Neural crest cell (in vitro differentiated cells): ENCODE results near the gene CELF4. TPM values are rescaled to one million over a fixed set of nuclear protein-coding genes. Genes with fewer than 3 reads are reported as not detected.

ENCODE experiments used
- DNase-seq: peaks from one replicate; pipeline ENCODE4 v3.0.0; 2021; ENCODE audit warnings: low read depth, mixed read lengths, low spot score
- H3K27ac Mint-ChIP-seq: one replicate; pipeline ENCODE4 v1.8.0; 2021; ENCODE audit warnings: mild to moderate bottlenecking, mixed read lengths; ENCODE audit not compliant: unreplicated experiment
- H3K27me3 Mint-ChIP-seq: 2 replicates; pipeline ENCODE4 v1.8.0; 2021; ENCODE audit warnings: low read depth, mild to moderate bottlenecking, mixed read lengths
- H3K36me3 Mint-ChIP-seq: 2 replicates; pipeline ENCODE4 v1.8.0; 2021; ENCODE audit warnings: low read depth, mild to moderate bottlenecking, mixed read lengths
- H3K4me1 Mint-ChIP-seq: 2 replicates; pipeline ENCODE4 v1.8.0; 2021; ENCODE audit warnings: mixed read lengths
- H3K4me3 Mint-ChIP-seq: one replicate; pipeline ENCODE4 v1.8.0; 2021; ENCODE audit warnings: mild to moderate bottlenecking, mixed read lengths
- H3K9me3 Mint-ChIP-seq: 2 replicates; pipeline ENCODE4 v1.8.0; 2021; ENCODE audit warnings: mixed read lengths
- total RNA-seq: library from RNA; stranded (reverse); gene quantifications from 2 replicates; pipeline ENCODE4 v1.2.1, GENCODE V29; 2021
- TF ChIP-seq, protein P1 (sequence below): fragments of 200-600 bp; sonication (generic); conservative IDR thresholded peaks from 2 replicates; pipeline ENCODE4 v1.5.0; 2021; ENCODE audit warnings: antibody characterized with exemption, mild to moderate bottlenecking

CELF4 gene
- total RNA-seq, 1 donor from 2014 or later, result 1.9 TPM

DNA sequence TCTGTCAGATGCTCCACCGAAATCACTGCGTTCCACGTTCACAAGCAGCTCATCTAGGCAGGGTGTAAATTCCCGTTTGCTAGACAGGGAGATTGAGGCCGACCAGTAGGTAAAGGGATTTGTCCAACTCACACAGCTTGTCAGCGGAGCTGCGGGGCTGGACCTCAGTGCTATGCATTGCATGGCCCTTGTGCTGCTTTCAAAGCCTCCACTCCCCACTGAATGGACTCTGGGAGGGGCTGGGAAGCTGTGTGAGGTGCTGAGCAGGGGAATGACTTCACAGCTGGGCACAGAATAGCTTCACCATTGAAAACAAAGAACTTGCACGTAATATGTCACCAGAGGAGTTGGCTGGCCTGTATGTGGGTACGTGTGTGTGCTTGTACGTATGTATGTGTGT is 21.4 kb downstream of the CELF4 start:
- no peak overlapping the region for H3K27ac Mint-ChIP-seq
- peaks cover 10% of the 10 kb centered on the region for H3K4me1 Mint-ChIP-seq
- H3K9me3 Mint-ChIP-seq, result no peaks in the 10 kb centered on the region
- H3K36me3 Mint-ChIP-seq, result no peaks in the 10 kb centered on the region
- peaks cover 40% of the 10 kb centered on the region for H3K27me3 Mint-ChIP-seq
- no peak overlapping the region for H3K4me3 Mint-ChIP-seq
- TF ChIP-seq, protein P1, sequence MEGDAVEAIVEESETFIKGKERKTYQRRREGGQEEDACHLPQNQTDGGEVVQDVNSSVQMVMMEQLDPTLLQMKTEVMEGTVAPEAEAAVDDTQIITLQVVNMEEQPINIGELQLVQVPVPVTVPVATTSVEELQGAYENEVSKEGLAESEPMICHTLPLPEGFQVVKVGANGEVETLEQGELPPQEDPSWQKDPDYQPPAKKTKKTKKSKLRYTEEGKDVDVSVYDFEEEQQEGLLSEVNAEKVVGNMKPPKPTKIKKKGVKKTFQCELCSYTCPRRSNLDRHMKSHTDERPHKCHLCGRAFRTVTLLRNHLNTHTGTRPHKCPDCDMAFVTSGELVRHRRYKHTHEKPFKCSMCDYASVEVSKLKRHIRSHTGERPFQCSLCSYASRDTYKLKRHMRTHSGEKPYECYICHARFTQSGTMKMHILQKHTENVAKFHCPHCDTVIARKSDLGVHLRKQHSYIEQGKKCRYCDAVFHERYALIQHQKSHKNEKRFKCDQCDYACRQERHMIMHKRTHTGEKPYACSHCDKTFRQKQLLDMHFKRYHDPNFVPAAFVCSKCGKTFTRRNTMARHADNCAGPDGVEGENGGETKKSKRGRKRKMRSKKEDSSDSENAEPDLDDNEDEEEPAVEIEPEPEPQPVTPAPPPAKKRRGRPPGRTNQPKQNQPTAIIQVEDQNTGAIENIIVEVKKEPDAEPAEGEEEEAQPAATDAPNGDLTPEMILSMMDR, result no peak
- DNase-seq, result no peak

DNA sequence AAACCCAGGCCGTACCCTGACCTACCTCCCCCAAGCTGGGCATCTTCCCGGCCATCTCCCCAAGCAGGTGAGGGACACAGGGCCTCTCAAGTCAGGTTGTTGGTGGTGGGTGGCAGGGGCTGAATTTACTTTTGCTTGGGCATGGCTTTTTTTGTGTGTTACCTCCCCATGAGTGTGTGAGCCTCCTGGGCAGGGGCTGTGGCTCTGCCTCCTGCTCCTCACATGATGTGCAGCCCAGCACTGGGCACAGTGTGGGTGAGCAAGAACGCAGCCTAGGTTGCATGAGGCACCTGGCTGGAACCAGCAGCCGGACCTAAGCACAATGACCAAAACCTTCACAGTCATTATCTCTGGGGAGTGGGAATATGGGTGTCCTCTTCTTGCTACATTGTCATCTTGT is 22.3 kb downstream of the CELF4 start:
- DNase-seq, result no peak
- Mint-ChIP-seq H3K27me3 (peaks cover 49% of the 10 kb centered on the region), H3K4me3 (no peak overlapping the region), H3K4me1 (peaks cover 10% of the 10 kb centered on the region), H3K9me3 (no peaks in the 10 kb centered on the region), H3K27ac (no peak overlapping the region), H3K36me3 (no peaks in the 10 kb centered on the region)
- TF ChIP-seq, protein P1, result no peak

DNA sequence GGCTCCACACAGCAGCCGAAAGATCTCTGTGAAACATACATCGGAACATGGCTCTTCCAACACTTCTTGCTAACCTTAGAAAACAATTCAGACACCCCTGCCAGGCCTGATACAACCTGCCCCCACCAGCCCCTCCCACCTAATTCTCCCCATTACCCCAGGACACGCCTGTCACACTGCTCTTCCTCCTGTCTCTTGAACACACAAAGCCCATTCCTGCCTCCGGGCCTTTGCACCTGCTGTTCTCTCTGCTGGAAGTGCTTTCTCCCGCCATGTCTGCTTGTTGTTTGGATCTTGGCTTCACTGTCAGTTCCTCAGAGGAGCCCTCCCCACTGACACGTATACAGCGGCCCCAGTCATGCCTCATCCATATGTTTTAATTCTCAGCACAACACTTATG is 24.1 kb downstream of the CELF4 start:
- Mint-ChIP-seq H3K4me1 (peaks cover 10% of the 10 kb centered on the region), H3K27me3 (peaks cover 61% of the 10 kb centered on the region), H3K9me3 (no peaks in the 10 kb centered on the region), H3K27ac (no peak overlapping the region), H3K36me3 (no peaks in the 10 kb centered on the region), H3K4me3 (no peak overlapping the region)
- no peak for DNase-seq
- TF ChIP-seq, protein P1, result no peak

DNA sequence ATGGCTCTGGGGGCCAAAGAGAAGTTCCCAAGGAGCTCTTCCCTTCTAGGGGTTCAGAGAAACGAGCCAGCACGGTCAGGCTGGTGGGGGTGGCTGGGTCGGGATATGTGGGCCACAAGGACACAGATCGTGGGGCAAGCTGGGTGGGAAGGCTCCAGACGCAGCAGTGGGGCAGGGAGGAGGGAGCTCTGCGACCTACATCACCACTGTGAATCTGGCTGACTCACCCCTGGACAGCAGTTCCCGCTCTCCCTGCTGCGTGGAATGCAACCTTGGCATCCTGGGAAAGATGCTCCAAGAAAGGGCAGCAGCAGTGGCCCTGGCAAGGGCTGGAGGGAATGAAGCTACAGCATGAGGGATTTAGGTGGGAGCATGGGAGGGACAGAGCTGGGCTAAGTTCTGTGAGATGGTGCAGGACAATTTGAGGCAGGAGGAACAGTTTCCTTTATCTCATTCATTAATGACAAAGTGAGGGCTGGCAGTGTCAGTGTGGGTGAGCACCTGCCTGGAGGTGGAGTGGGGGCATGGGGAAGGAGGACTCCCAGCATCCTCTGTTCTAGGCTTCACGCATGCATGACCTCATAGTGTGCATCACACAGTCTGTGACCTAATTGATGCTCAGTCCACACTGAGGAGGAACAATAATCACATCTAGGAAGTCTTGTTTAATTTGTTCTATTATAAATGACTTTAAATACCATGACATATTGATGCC is 25.0 kb downstream of the CELF4 start:
- DNase-seq, result no peak
- Mint-ChIP-seq H3K9me3 (no peaks in the 10 kb centered on the region), H3K4me3 (no peak overlapping the region), H3K4me1 (peaks cover 16% of the 10 kb centered on the region), H3K36me3 (no peaks in the 10 kb centered on the region), H3K27ac (no peak overlapping the region), H3K27me3 (peaks cover 60% of the 10 kb centered on the region)
- TF ChIP-seq, protein P1, result no peak

DNA sequence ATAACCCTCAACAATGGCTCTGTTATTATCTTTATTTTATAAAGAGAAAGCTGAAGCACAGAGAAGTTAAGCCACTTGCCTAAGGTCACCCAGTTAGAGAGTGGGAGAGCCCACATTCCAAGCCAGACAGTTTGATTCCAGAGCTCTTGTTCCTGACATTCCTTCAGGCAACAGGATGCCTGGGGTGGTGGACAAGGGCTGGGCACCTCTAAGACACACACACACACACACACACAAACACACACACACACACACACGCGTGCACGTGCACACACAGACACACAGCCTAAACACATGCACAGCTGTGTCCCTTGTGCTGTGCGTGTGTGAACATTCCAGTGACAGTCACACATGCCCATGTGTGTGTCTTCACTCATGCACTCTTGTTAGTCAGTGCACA is 26.4 kb downstream of the CELF4 start:
- Mint-ChIP-seq H3K4me1 (peaks cover 16% of the 10 kb centered on the region), H3K36me3 (no peaks in the 10 kb centered on the region), H3K27ac (no peak overlapping the region), H3K9me3 (no peaks in the 10 kb centered on the region), H3K4me3 (no peak overlapping the region), H3K27me3 (peaks cover 61% of the 10 kb centered on the region)
- no peak for DNase-seq
- TF ChIP-seq, protein P1, result no peak
